Measurements from ENCODE around the gene HIBCH.

HIBCH gene

DNA sequence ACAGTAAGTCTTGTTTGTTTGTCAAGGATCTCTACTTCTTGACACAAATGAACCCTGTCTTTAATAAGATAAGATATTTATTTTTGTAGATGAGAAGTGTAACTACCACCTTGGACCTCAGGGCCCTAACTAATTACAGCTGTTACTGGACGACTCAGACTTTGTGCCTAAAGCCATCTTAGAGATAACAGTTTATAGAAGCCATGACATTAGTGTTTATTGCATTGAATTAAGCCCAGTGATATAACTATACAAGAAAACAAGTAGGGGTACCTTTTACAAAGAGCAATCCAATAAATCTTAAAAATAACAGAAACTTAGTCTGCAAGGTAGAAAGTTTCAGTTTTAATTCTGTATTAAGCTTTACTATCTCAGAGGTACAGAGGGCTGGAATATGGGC lies 119.0 kb downstream of the HIBCH start:
- Histone ChIP-seq H3K9ac (ENCODE audit: low read depth, low read length) (no peak overlapping the region), H3K9me3 (replicated peaks; ENCODE audit: low read length) (no peaks in the 10 kb centered on the region), H3K36me3 (ENCODE audit: insufficient read depth, low read length) (peaks cover 14% of the 10 kb centered on the region), H3K4me2 (ENCODE audit: low read length) (no peak overlapping the region), H3K4me1 (ENCODE audit: control insufficient read depth, insufficient read depth, low read length) (no peaks in the 10 kb centered on the region), H3K27me3 (ENCODE audit: control insufficient read depth, insufficient read depth, low read length) (no peaks in the 10 kb centered on the region), H3K4me3 (ENCODE audit: low read length) (no peak overlapping the region)

DNA sequence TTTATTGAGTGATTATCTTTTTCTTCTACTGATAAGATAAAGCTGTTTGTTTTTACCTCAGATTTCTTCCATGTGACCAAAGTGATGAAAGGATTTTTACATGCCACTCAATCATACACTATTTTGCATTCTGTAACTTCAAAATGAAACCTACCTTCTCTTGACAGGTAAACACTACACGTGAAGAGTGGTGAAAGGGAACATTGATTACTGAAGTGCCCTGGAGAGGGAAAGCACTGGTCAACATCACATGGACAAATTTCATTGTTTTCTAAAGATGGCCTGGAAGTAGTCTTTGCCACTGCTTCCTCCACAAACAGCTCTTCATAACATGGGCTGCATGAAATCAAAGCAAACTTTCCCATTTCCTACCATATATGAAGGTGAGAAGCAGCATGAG lies 120.1 kb downstream of the HIBCH start:
- H3K4me2 ChIP-seq (ENCODE audit: low read length), result no peak overlapping the region
- no peaks in the 10 kb centered on the region for H3K27me3 ChIP-seq (ENCODE audit: control insufficient read depth, insufficient read depth, low read length)
- H3K36me3 ChIP-seq (ENCODE audit: insufficient read depth, low read length), result peaks cover 14% of the 10 kb centered on the region
- H3K4me3 ChIP-seq (ENCODE audit: low read length), result no peak overlapping the region
- H3K4me1 ChIP-seq (ENCODE audit: control insufficient read depth, insufficient read depth, low read length), result no peaks in the 10 kb centered on the region
- H3K9ac ChIP-seq (ENCODE audit: low read depth, low read length), result no peak overlapping the region
- no peaks in the 10 kb centered on the region for H3K9me3 ChIP-seq (replicated peaks; ENCODE audit: low read length)

- Histone ChIP-seq H3K27me3 (ENCODE audit: control insufficient read depth, insufficient read depth, low read length) (no peaks in the 10 kb centered on the region), H3K4me1 (ENCODE audit: control insufficient read depth, insufficient read depth, low read length) (no peaks in the 10 kb centered on the region), H3K4me3 (ENCODE audit: low read length) (no peak overlapping the region), H3K36me3 (ENCODE audit: insufficient read depth, low read length) (peaks cover 14% of the 10 kb centered on the region), H3K9ac (ENCODE audit: low read depth, low read length) (no peak overlapping the region), H3K9me3 (replicated peaks; ENCODE audit: low read length) (no peaks in the 10 kb centered on the region), H3K4me2 (ENCODE audit: low read length) (no peak overlapping the region)
Measured at GRCh38 chr2:190199109-190199508, 120.5 kb downstream of the HIBCH start.

DNA sequence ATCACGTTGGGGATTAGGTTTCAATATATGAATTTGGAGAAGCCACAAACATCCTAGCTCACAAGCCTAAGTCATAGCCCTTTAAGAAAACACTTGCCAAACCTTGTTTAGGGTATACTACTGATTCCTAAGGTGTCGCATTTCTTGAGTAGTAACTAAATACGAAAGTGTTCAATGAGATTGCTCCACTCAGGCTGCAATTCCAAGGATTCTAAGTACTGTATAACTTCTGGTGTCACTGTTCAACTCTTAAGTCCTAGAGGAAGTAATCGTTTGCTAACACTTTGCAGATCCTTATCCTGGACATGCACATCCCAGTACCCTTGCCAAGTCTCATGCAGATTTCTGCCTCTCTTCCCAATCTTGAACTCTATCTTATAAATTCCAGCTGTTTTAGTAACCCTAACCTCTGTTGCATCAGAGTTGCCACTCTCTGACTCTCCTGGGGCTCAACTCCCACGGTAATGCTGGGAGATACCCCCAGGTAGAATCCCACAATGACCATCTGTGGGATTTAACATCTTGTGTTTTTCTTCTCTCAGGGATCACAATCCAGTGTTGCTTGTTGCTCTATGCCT lies 122.4 kb downstream of the HIBCH start:
- Histone ChIP-seq H3K4me2 (ENCODE audit: low read length) (no peak overlapping the region), H3K4me3 (ENCODE audit: low read length) (no peak overlapping the region), H3K36me3 (ENCODE audit: insufficient read depth, low read length) (peaks cover 8% of the 10 kb centered on the region), H3K9me3 (replicated peaks; ENCODE audit: low read length) (no peaks in the 10 kb centered on the region), H3K27me3 (ENCODE audit: control insufficient read depth, insufficient read depth, low read length) (no peaks in the 10 kb centered on the region), H3K4me1 (ENCODE audit: control insufficient read depth, insufficient read depth, low read length) (no peaks in the 10 kb centered on the region), H3K9ac (ENCODE audit: low read depth, low read length) (no peak overlapping the region)

GRCh38 chr2:190190507-190191162 lies 129.0 kb downstream of the HIBCH start:
- no peak overlapping the region for H3K4me2 ChIP-seq (ENCODE audit: low read length)

DNA sequence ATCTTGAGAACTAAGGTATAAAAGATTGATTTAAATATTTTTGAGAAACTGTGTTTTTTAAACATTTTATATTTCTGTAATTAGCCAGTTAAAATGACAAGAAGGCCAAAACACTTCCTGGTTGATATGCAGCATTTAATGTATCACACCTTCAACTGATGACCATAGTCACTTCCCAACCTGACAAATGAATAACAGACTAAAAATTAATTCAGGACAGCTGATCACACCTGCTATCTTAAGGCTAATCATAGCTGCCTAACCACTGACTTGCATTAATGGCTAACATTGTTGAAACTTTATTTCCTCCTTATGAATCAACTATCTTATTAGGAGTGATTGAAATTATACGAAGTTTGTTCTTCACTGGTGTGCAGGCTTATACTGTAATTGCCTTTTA lies 131.3 kb downstream of the HIBCH start:
- Histone ChIP-seq H3K4me1 (ENCODE audit: control insufficient read depth, insufficient read depth, low read length) (no peaks in the 10 kb centered on the region), H3K9ac (ENCODE audit: low read depth, low read length) (no peak overlapping the region), H3K9me3 (replicated peaks; ENCODE audit: low read length) (no peaks in the 10 kb centered on the region), H3K4me2 (ENCODE audit: low read length) (no peak overlapping the region), H3K36me3 (ENCODE audit: insufficient read depth, low read length) (no peaks in the 10 kb centered on the region), H3K4me3 (ENCODE audit: low read length) (no peak overlapping the region), H3K27me3 (ENCODE audit: control insufficient read depth, insufficient read depth, low read length) (no peaks in the 10 kb centered on the region)

More at GRCh38 chr2:190190507-190191162, 129.0 kb downstream of the HIBCH start:
- Histone ChIP-seq H3K36me3 (ENCODE audit: insufficient read depth, low read length) (no peaks in the 10 kb centered on the region), H3K4me1 (ENCODE audit: control insufficient read depth, insufficient read depth, low read length) (no peaks in the 10 kb centered on the region), H3K27me3 (ENCODE audit: control insufficient read depth, insufficient read depth, low read length) (no peaks in the 10 kb centered on the region), H3K4me3 (ENCODE audit: low read length) (no peak overlapping the region), H3K9me3 (replicated peaks; ENCODE audit: low read length) (no peaks in the 10 kb centered on the region), H3K9ac (ENCODE audit: low read depth, low read length) (no peak overlapping the region)

- Histone ChIP-seq H3K4me2 (ENCODE audit: low read length) (no peak overlapping the region), H3K9me3 (replicated peaks; ENCODE audit: low read length) (no peaks in the 10 kb centered on the region), H3K4me1 (ENCODE audit: control insufficient read depth, insufficient read depth, low read length) (peaks cover under 1% of the 10 kb centered on the region), H3K27me3 (ENCODE audit: control insufficient read depth, insufficient read depth, low read length) (no peaks in the 10 kb centered on the region), H3K9ac (ENCODE audit: low read depth, low read length) (no peak overlapping the region), H3K36me3 (ENCODE audit: insufficient read depth, low read length) (no peaks in the 10 kb centered on the region), H3K4me3 (ENCODE audit: low read length) (no peak overlapping the region)
Measured at GRCh38 chr2:190186238-190186637, 133.4 kb downstream of the HIBCH start.

GRCh38 chr2:190185380-190185779 lies 134.2 kb downstream of the HIBCH start:
- no peak overlapping the region for H3K4me2 ChIP-seq (ENCODE audit: low read length)
- no peak overlapping the region for H3K9ac ChIP-seq (ENCODE audit: low read depth, low read length)
- H3K36me3 ChIP-seq (ENCODE audit: insufficient read depth, low read length), result no peaks in the 10 kb centered on the region
- H3K9me3 ChIP-seq (replicated peaks; ENCODE audit: low read length), result no peaks in the 10 kb centered on the region
- no peak overlapping the region for H3K4me3 ChIP-seq (ENCODE audit: low read length)
- H3K4me1 ChIP-seq (ENCODE audit: control insufficient read depth, insufficient read depth, low read length), result peaks cover 5% of the 10 kb centered on the region
- no peaks in the 10 kb centered on the region for H3K27me3 ChIP-seq (ENCODE audit: control insufficient read depth, insufficient read depth, low read length)

DNA sequence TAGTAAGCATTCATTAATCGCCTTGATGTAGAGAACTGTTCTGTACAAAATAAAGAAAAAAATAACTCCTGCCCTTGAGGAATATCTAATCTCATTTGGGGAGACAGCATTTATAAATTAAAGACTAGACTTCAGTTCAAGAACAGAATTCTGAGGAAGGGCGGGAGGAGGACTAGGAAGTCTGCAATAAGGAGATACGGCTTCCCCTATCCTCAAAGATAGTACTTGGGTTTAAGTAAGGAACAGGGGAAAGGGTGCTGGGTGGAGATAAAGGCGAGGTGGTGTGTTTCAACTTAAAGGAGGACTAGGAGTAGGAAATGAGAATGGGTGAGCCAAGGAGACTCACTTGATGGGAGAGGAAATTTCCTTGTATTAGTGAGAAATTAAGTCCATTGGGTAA lies 135.2 kb downstream of the HIBCH start:
- H3K4me3 ChIP-seq (ENCODE audit: low read length), result no peak overlapping the region
- H3K36me3 ChIP-seq (ENCODE audit: insufficient read depth, low read length), result no peaks in the 10 kb centered on the region
- peaks cover 13% of the 10 kb centered on the region for H3K4me1 ChIP-seq (ENCODE audit: control insufficient read depth, insufficient read depth, low read length)
- no peak overlapping the region for H3K4me2 ChIP-seq (ENCODE audit: low read length)
- no peaks in the 10 kb centered on the region for H3K27me3 ChIP-seq (ENCODE audit: control insufficient read depth, insufficient read depth, low read length)
- no peaks in the 10 kb centered on the region for H3K9me3 ChIP-seq (replicated peaks; ENCODE audit: low read length)
- H3K9ac ChIP-seq (ENCODE audit: low read depth, low read length), result no peak overlapping the region

GRCh38 chr2:190183539-190183938 lies 136.1 kb downstream of the HIBCH start:
- H3K27me3 ChIP-seq (ENCODE audit: control insufficient read depth, insufficient read depth, low read length), result no peaks in the 10 kb centered on the region
- H3K36me3 ChIP-seq (ENCODE audit: insufficient read depth, low read length), result no peaks in the 10 kb centered on the region
- H3K9me3 ChIP-seq (replicated peaks; ENCODE audit: low read length), result no peaks in the 10 kb centered on the region

GRCh38 chr2:190182071-190182524 lies 137.5 kb downstream of the HIBCH start:
- Histone ChIP-seq H3K4me3 (ENCODE audit: low read length) (no peak overlapping the region), H3K9ac (ENCODE audit: low read depth, low read length) (no peak overlapping the region), H3K4me1 (ENCODE audit: control insufficient read depth, insufficient read depth, low read length) (peaks cover 13% of the 10 kb centered on the region)

More at GRCh38 chr2:190183539-190183938, 136.1 kb downstream of the HIBCH start:
- H3K4me1 ChIP-seq (ENCODE audit: control insufficient read depth, insufficient read depth, low read length), result peaks cover 13% of the 10 kb centered on the region
- H3K4me3 ChIP-seq (ENCODE audit: low read length), result no peak overlapping the region
- no peak overlapping the region for H3K4me2 ChIP-seq (ENCODE audit: low read length)
- no peak overlapping the region for H3K9ac ChIP-seq (ENCODE audit: low read depth, low read length)

DNA sequence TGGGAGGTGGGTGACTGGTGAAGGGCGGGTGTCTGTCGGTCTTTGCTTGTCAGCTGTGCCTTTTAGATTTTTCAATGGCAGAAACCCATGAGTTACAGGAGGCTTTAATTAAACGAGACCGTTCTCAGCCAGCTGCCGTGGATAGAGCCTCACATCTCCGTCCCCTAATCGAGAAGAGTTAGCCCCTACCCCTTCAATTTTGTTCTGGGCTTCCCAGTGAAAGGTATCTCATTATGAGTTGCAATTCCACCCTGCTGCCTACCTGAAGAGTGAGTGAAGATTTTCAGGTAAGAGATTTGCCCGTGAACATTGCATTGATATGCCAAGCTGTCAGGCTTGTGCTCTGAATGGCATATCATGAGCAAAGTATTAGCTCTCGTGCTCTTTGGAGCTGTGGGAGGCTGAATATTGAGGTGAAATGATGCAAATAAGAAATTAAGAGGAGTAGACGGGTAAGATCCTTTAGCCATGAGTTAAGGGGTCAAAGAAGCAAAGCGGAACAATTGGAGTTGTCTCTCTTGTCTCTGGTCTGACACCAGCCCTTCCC lies 138.4 kb downstream of the HIBCH start:
- peak overlapping the region; percentile 94 for H3K4me2 ChIP-seq (ENCODE audit: low read length)
- no peaks in the 10 kb centered on the region for H3K27me3 ChIP-seq (ENCODE audit: control insufficient read depth, insufficient read depth, low read length)
- no peaks in the 10 kb centered on the region for H3K36me3 ChIP-seq (ENCODE audit: insufficient read depth, low read length)
- no peaks in the 10 kb centered on the region for H3K9me3 ChIP-seq (replicated peaks; ENCODE audit: low read length)
- H3K9ac ChIP-seq (ENCODE audit: low read depth, low read length), result peak overlapping the region; percentile 68
- peak overlapping the region; percentile 81 for H3K4me3 ChIP-seq (ENCODE audit: low read length)
- H3K4me1 ChIP-seq (ENCODE audit: control insufficient read depth, insufficient read depth, low read length), result peaks cover 13% of the 10 kb centered on the region

More at GRCh38 chr2:190182071-190182524, 137.5 kb downstream of the HIBCH start:
- no peaks in the 10 kb centered on the region for H3K27me3 ChIP-seq (ENCODE audit: control insufficient read depth, insufficient read depth, low read length)
- no peaks in the 10 kb centered on the region for H3K9me3 ChIP-seq (replicated peaks; ENCODE audit: low read length)
- no peaks in the 10 kb centered on the region for H3K36me3 ChIP-seq (ENCODE audit: insufficient read depth, low read length)
- no peak overlapping the region for H3K4me2 ChIP-seq (ENCODE audit: low read length)
